Stimulated activated CD4-positive, alpha-beta T cell treated with anti-CD3 and anti-CD28 coated beads, TNF-alpha, amount 100 ng/mL, for 48 hours (primary cell): Measurements from ENCODE around the gene CXXC1.
A peak's percentile ranks its signal among the peaks of the same experiment; 100 is the strongest.
"Not testable (repeated sequence)": the region's sequence is repeated elsewhere in the genome, so short reads cannot be mapped to it uniquely, and the experiment has no call there.

Experiments
- DNase-seq, 3 donors: peaks; one replicate each; pipeline ENCODE4 v3.0.0-alpha.2; 2020; ENCODE audit warnings: low read depth in 3 of 3

Gene CXXC1

GRCh38 chr18:50297621-50298442 lies 10.3 kb upstream of the CXXC1 start:
- peak in 2 of 3 donors; percentile 56 to 62 for DNase-seq

GRCh38 chr18:50293039-50293438 lies 5.5 kb upstream of the CXXC1 start:
- DNase-seq = no peak

- no peak for DNase-seq
Measured at GRCh38 chr18:50289108-50289443, 1.6 kb upstream of the CXXC1 start.

GRCh38 chr18:50288348-50289107 lies 1.0 kb upstream of the CXXC1 start:
- DNase-seq = not testable (repeated sequence)

GRCh38 chr18:50287028-50287440 lies 458 bp downstream of the CXXC1 start:
- no peak for DNase-seq

- no peak for DNase-seq
Measured at GRCh38 chr18:50286391-50287027, 983 bp downstream of the CXXC1 start.

GRCh38 chr18:50285631-50286321 lies 1.7 kb downstream of the CXXC1 start:
- DNase-seq = no peak

GRCh38 chr18:50285071-50285470 lies 2.4 kb downstream of the CXXC1 start:
- no peak for DNase-seq

GRCh38 chr18:50284255-50284885 lies 3.1 kb downstream of the CXXC1 start:
- no peak for DNase-seq

GRCh38 chr18:50283469-50284209 lies 3.9 kb downstream of the CXXC1 start:
- no peak for DNase-seq

- no peak for DNase-seq
Measured at GRCh38 chr18:50282521-50283335, 4.8 kb downstream of the CXXC1 start.

- DNase-seq = no peak
Measured at GRCh38 chr18:50281972-50282520, 5.4 kb downstream of the CXXC1 start.

- peak; percentile 88 to 92 (median 91) for DNase-seq
Measured at GRCh38 chr18:50281295-50281971, 6.1 kb downstream of the CXXC1 start, which contains the start of gene MBD1. Gene MBD1 (minus strand): TSS chr18:50281523. CDS start chr18:50279992, 1,531 bp downstream.

GRCh38 chr18:50280707-50281294 lies 6.7 kb downstream of the CXXC1 start:
- no peak for DNase-seq

GRCh38 chr18:50279752-50280151 lies 7.7 kb downstream of the CXXC1 start:
- no peak for DNase-seq

- DNase-seq = no peak
Measured at GRCh38 chr18:50277942-50278341, 9.6 kb downstream of the CXXC1 start.

GRCh38 chr18:50276452-50276851 lies 11.0 kb downstream of the CXXC1 start:
- no peak for DNase-seq

GRCh38 chr18:50275503-50276036 lies 11.9 kb downstream of the CXXC1 start:
- DNase-seq = no peak
